ENCODE measurements around the gene ERC2. TPM values are rescaled to one million over a fixed set of nuclear protein-coding genes. Genes with fewer than 3 reads are reported as not detected.

ERC2 gene
- polyA plus RNA-seq, 2 of the 4 experiments (the other 2 are of a cell fraction) = 0.16 TPM; not detected in 1

DNA sequence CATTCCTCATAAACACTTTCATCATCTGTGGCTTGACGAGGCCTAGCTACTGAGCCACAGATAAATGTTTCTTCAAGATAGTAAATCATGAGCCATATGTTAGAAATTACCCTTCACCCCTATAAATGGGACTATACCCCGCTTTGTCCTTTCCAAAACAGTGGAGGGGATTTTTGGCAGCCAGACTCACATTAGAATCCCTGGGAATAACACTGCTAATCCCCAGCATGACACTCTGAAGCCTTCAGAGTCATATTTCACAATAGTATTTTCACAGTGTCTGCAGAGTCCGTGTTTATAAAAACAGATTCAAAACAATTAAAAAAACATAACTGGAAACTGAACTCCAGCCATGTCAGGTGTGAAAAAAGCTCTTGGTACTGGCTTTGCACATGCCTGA lies 271.6 kb downstream of the ERC2 start:
- TF ChIP-seq ZC3H11A (IDR thresholded peaks at IDR 0.05) = no peak
- no peak for TF ChIP-seq JUN (IDR thresholded peaks at IDR 0.05)
- TF ChIP-seq POLR2A (IDR thresholded peaks at IDR 0.05; ENCODE audit: low read length) = no peak
- no peak for TF ChIP-seq MYC (IDR thresholded peaks at IDR 0.05; ENCODE audit: borderline replicate concordance, low read length)
- TF ChIP-seq NR3C1 (IDR thresholded peaks at IDR 0.05) = no peak
- TF ChIP-seq EHF (CRISPR knock-in tag; IDR thresholded peaks at IDR 0.05) = no peak
- no peak for TF ChIP-seq SMC3 (IDR thresholded peaks at IDR 0.05)
- no peak for TF ChIP-seq PBX3 (IDR thresholded peaks at IDR 0.05)
- TF ChIP-seq RAD21 (conservative IDR thresholded peaks at IDR 0.05 in 1 of 2, IDR thresholded peaks at IDR 0.05 in 1 of 2) = no peak
- TF ChIP-seq HOXA7 (CRISPR knock-in tag; IDR thresholded peaks at IDR 0.05) = no peak
- no peak for TF ChIP-seq GATA3 (IDR thresholded peaks at IDR 0.05; ENCODE audit: borderline replicate concordance)
- no peak for TF ChIP-seq RFX5 (IDR thresholded peaks at IDR 0.05)
- TF ChIP-seq USF2 (IDR thresholded peaks at IDR 0.05) = no peak
- no peak for TF ChIP-seq ZFP36 (IDR thresholded peaks at IDR 0.05; ENCODE audit: borderline replicate concordance, partially characterized antibody)
- no peak for TF ChIP-seq ELK1 (IDR thresholded peaks at IDR 0.05; ENCODE audit: low read depth, low read length)
- TF ChIP-seq, protein P1, sequence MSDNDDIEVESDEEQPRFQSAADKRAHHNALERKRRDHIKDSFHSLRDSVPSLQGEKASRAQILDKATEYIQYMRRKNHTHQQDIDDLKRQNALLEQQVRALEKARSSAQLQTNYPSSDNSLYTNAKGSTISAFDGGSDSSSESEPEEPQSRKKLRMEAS (IDR thresholded peaks at IDR 0.05) = no peak
- no peak for TF ChIP-seq BHLHE40 (IDR thresholded peaks at IDR 0.05; ENCODE audit: low read depth, low read length)
- no peak for TF ChIP-seq NPAS2 (CRISPR knock-in tag; IDR thresholded peaks at IDR 0.05; ENCODE audit: borderline replicate concordance)
- TF ChIP-seq EHMT2 (IDR thresholded peaks at IDR 0.05; ENCODE audit: low read depth) = no peak
- ATAC-seq (no peak), DNase-seq (ENCODE audit: low read depth in 1 of 2, low spot score in 1 of 2) (no peak), FAIRE-seq (no peak)
- 39% methylated on average over 3 of the region's 3 CpGs for WGBS (ENCODE audit: missing lambda C conversion rate)
- H3K27ac ChIP-seq = no peak overlapping the region
- no peak overlapping the region for H3K4me2 ChIP-seq
- H3K4me1 ChIP-seq = no peaks in the 10 kb centered on the region
- ChIA-PET CTCF (no interaction called here), POLR2A (no interaction called here)
- H3K4me3 ChIP-seq = no peak overlapping the region
- H3K9me3 ChIP-seq = no peaks in the 10 kb centered on the region

DNA sequence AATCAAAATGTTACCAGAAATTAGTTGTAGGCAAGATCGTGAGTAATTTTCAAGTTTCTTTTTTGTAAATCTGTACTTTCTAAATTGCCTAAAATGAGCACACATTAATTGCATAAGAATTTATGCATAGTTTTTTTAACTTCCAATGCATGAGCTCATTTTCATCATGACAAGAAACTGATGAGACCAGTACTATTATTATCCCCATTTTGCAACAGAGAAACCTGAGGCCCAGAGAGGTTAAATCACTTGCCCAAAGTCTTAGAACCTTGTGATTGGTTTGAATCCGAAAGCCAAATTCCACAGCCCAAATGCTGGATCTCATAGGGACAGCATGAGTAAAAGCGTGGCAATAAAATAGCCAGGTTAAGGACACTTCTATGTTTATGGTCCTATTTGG lies 274.7 kb downstream of the ERC2 start:
- TF ChIP-seq SMC3 (IDR thresholded peaks at IDR 0.05) = no peak
- no peak for TF ChIP-seq FOXS1 (CRISPR knock-in tag; IDR thresholded peaks at IDR 0.05)
- no peak for TF ChIP-seq TFCP2L1 (CRISPR knock-in tag; IDR thresholded peaks at IDR 0.05)
- TF ChIP-seq ZFP36 (IDR thresholded peaks at IDR 0.05; ENCODE audit: borderline replicate concordance, partially characterized antibody) = no peak
- no peak for TF ChIP-seq BHLHE40 (IDR thresholded peaks at IDR 0.05; ENCODE audit: low read depth, low read length)
- TF ChIP-seq FOSL2 (IDR thresholded peaks at IDR 0.05) = no peak
- no peak for TF ChIP-seq FOSL2 (CRISPR knock-in tag; IDR thresholded peaks at IDR 0.05)
- TF ChIP-seq JUN (IDR thresholded peaks at IDR 0.05) = no peak
- no peak for TF ChIP-seq POLR2AphosphoS2 (conservative IDR thresholded peaks at IDR 0.05; ENCODE audit: low read length)
- TF ChIP-seq, protein P2, sequence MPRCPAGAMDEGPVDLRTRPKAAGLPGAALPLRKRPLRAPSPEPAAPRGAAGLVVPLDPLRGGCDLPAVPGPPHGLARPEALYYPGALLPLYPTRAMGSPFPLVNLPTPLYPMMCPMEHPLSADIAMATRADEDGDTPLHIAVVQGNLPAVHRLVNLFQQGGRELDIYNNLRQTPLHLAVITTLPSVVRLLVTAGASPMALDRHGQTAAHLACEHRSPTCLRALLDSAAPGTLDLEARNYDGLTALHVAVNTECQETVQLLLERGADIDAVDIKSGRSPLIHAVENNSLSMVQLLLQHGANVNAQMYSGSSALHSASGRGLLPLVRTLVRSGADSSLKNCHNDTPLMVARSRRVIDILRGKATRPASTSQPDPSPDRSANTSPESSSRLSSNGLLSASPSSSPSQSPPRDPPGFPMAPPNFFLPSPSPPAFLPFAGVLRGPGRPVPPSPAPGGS (IDR thresholded peaks at IDR 0.05) = no peak
- no peak for TF ChIP-seq HEYL (CRISPR knock-in tag; IDR thresholded peaks at IDR 0.05)
- TF ChIP-seq, protein P3, sequence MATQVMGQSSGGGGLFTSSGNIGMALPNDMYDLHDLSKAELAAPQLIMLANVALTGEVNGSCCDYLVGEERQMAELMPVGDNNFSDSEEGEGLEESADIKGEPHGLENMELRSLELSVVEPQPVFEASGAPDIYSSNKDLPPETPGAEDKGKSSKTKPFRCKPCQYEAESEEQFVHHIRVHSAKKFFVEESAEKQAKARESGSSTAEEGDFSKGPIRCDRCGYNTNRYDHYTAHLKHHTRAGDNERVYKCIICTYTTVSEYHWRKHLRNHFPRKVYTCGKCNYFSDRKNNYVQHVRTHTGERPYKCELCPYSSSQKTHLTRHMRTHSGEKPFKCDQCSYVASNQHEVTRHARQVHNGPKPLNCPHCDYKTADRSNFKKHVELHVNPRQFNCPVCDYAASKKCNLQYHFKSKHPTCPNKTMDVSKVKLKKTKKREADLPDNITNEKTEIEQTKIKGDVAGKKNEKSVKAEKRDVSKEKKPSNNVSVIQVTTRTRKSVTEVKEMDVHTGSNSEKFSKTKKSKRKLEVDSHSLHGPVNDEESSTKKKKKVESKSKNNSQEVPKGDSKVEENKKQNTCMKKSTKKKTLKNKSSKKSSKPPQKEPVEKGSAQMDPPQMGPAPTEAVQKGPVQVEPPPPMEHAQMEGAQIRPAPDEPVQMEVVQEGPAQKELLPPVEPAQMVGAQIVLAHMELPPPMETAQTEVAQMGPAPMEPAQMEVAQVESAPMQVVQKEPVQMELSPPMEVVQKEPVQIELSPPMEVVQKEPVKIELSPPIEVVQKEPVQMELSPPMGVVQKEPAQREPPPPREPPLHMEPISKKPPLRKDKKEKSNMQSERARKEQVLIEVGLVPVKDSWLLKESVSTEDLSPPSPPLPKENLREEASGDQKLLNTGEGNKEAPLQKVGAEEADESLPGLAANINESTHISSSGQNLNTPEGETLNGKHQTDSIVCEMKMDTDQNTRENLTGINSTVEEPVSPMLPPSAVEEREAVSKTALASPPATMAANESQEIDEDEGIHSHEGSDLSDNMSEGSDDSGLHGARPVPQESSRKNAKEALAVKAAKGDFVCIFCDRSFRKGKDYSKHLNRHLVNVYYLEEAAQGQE (IDR thresholded peaks at IDR 0.05) = no peak
- no peak for ATAC-seq
- ChIA-PET CTCF (no interaction called here), POLR2A (no interaction called here)
- H3K4me1 ChIP-seq = no peaks in the 10 kb centered on the region
- no peak overlapping the region for H3K4me2 ChIP-seq
- no peak overlapping the region for H3K27ac ChIP-seq
- no peak for DNase-seq (ENCODE audit: low read depth in 1 of 2, low spot score in 1 of 2)
- no peaks in the 10 kb centered on the region for H3K9me3 ChIP-seq
- FAIRE-seq = no peak
- 53% methylated on average over 3 of the region's 3 CpGs for WGBS (ENCODE audit: missing lambda C conversion rate)
- no peak overlapping the region for H3K4me3 ChIP-seq
